GM23338 (cell line): Measurements from ENCODE around the gene COL15A1. TPM values are rescaled to one million over a fixed set of nuclear protein-coding genes. Genes with fewer than 3 reads are reported as not detected.
"Not testable (repeated sequence)": the region's sequence is repeated elsewhere in the genome, so short reads cannot be mapped to it uniquely, and the experiment has no call there.

Source experiments
- ATAC-seq: fragments of 200-7000 bp; cut with Tn5 transposase; 3 replicates; pipeline ENCODE4 v1.9.1; 2020
- DNase-seq: peaks from one replicate; pipeline ENCODE4 v3.0.0-alpha.2; 2015; ENCODE audit warnings: low spot score
- H2AFZ ChIP-seq: fragments of 200-600 bp; sonication (generic); 2 replicates; pipeline ENCODE4 v1.8.0; 2016; ENCODE audit warnings: antibody characterized with exemption, mild to moderate bottlenecking, moderate library complexity
- H3F3A ChIP-seq: fragments of 200-600 bp; sonication (generic); replicated peaks from 2 replicates; pipeline ENCODE4 v1.8.0; 2017; ENCODE audit warnings: antibody characterized with exemption, mixed run types, low read depth
- H3K27ac ChIP-seq: fragments of 200-600 bp; sonication (generic); 2 replicates; pipeline ENCODE4 v1.6.1; 2016; ENCODE audit warnings: low read depth
- H3K27me3 ChIP-seq: fragments of 200-600 bp; sonication (generic); 2 replicates; pipeline ENCODE4 v1.8.0; 2016; ENCODE audit warnings: mild to moderate bottlenecking, mixed run types, moderate library complexity; ENCODE audit not compliant: insufficient read depth
- H3K36me3 ChIP-seq: fragments of 200-600 bp; sonication (generic); 2 replicates; pipeline ENCODE4 v1.8.0; 2016; ENCODE audit warnings: mild to moderate bottlenecking; ENCODE audit not compliant: insufficient read depth
- H3K4me1 ChIP-seq: fragments of 200-600 bp; sonication (generic); 2 replicates; pipeline ENCODE4 v1.8.0; 2016; ENCODE audit warnings: mild to moderate bottlenecking, moderate library complexity; ENCODE audit not compliant: insufficient read depth
- H3K4me2 ChIP-seq: fragments of 200-600 bp; sonication (generic); 2 replicates; pipeline ENCODE4 v1.7.1; 2017; ENCODE audit warnings: mixed run types
- H3K4me3 ChIP-seq: fragments of 200-600 bp; sonication (generic); 2 replicates; pipeline ENCODE4 v1.6.1; 2016; ENCODE audit warnings: mixed run types
- H3K79me2 ChIP-seq: fragments of 200-600 bp; sonication (generic); replicated peaks from 2 replicates; pipeline ENCODE4 v1.8.0; 2017; ENCODE audit warnings: mild to moderate bottlenecking; ENCODE audit not compliant: insufficient read depth
- H3K9me2 ChIP-seq: fragments of 200-600 bp; sonication (generic); 2 replicates; pipeline ENCODE4 v1.8.0; 2017; ENCODE audit not compliant: insufficient read depth
- H4K20me1 ChIP-seq: fragments of 200-600 bp; sonication (generic); replicated peaks from 2 replicates; pipeline ENCODE4 v1.8.0; 2017; ENCODE audit warnings: mild to moderate bottlenecking; ENCODE audit not compliant: insufficient read depth
- H3K27ac Mint-ChIP-seq: 2 replicates; pipeline ENCODE4 v1.8.0; 2020; ENCODE audit warnings: inconsistent platforms, mild to moderate bottlenecking, moderate library complexity, mixed read lengths
- H3K27me3 Mint-ChIP-seq: 3 replicates; pipeline ENCODE4 v1.8.0; 2022; ENCODE audit warnings: low read depth, mild to moderate bottlenecking, moderate library complexity, mixed read lengths, inconsistent platforms; ENCODE audit not compliant: insufficient read depth, poor library complexity
- H3K36me3 Mint-ChIP-seq: 3 replicates; pipeline ENCODE4 v1.8.0; 2021; ENCODE audit warnings: low read depth, mild to moderate bottlenecking, inconsistent platforms, moderate library complexity, mixed read lengths
- H3K4me1 Mint-ChIP-seq: 3 replicates; pipeline ENCODE4 v1.8.0; 2020; ENCODE audit warnings: mild to moderate bottlenecking, inconsistent platforms, mixed read lengths
- H3K4me3 Mint-ChIP-seq: 3 replicates; pipeline ENCODE4 v1.8.0; 2021; ENCODE audit warnings: moderate library complexity, mild to moderate bottlenecking, inconsistent platforms, mixed read lengths
- H3K9me3 Mint-ChIP-seq: 3 replicates; pipeline ENCODE4 v1.8.0; 2020; ENCODE audit warnings: moderate library complexity, mild to moderate bottlenecking, inconsistent platforms, mixed read lengths
- EZH2 ChIP-seq: fragments of 200-600 bp; sonication (generic); IDR thresholded peaks from one replicate; pipeline ENCODE4 v1.8.0; 2017; ENCODE audit warnings: antibody characterized with exemption, mild to moderate bottlenecking, low read depth; ENCODE audit not compliant: unreplicated experiment
- EZH2phosphoT487 ChIP-seq: fragments of 200-600 bp; sonication (generic); IDR thresholded peaks from one replicate; pipeline ENCODE4 v1.8.1; 2018; ENCODE audit warnings: antibody characterized with exemption; ENCODE audit not compliant: unreplicated experiment
- JUNB ChIP-seq: IDR thresholded peaks from one replicate; pipeline ENCODE4 v1.6.1; 2016; ENCODE audit warnings: antibody characterized with exemption; ENCODE audit not compliant: unreplicated experiment
- NANOG ChIP-seq: IDR thresholded peaks from 2 replicates; pipeline ENCODE4 v1.6.1; 2016; ENCODE audit warnings: antibody characterized with exemption, borderline replicate concordance
- POLR2AphosphoS5 ChIP-seq: IDR thresholded peaks from 2 replicates; pipeline ENCODE4 v1.6.1; 2016; ENCODE audit warnings: antibody characterized with exemption, low read depth
- STAT1 ChIP-seq: IDR thresholded peaks from one replicate; pipeline ENCODE4 v1.6.1; 2016; ENCODE audit warnings: antibody characterized with exemption; ENCODE audit not compliant: unreplicated experiment
- ZNF114 ChIP-seq: fragments of 250-450 bp; sonication (Bioruptor Pico); IDR thresholded peaks from 2 replicates; pipeline ENCODE4 v1.5.0; 2020; ENCODE audit warnings: mild to moderate bottlenecking, moderate library complexity
- ZNF331 ChIP-seq: fragments of 250-450 bp; sonication (Bioruptor Pico); IDR thresholded peaks from 2 replicates; pipeline ENCODE4 v1.5.0; 2020; ENCODE audit warnings: low read depth, mild to moderate bottlenecking, moderate library complexity
- polyA plus RNA-seq: library from polyadenylated mRNA; unstranded; fragments of >200 nt; fragmentation: Nextera tagmentation; extraction: Ambion mirVana; gene quantifications from 2 replicates; pipeline ENCODE4 v1.2.1, GENCODE V29; 2016
- total RNA-seq: library from RNA; depleted of rRNA; stranded (reverse); fragments of >200 nt; shearing (Covaris generic); gene quantifications from 2 replicates; pipeline ENCODE4 v1.2.3, GENCODE V29; 2014
- TF ChIP-seq, protein P1 (sequence below): fragments of 250-450 bp; sonication (Bioruptor Pico); IDR thresholded peaks from 2 replicates; pipeline ENCODE4 v1.5.0; 2020; ENCODE audit warnings: mild to moderate bottlenecking, moderate library complexity
- TF ChIP-seq, protein P2 (sequence below), 2 experiments: fragments of 200-600 bp in 1 of 2; sonication (generic) in 1 of 2; conservative IDR thresholded peaks; 2 replicates each; pipeline versions ENCODE4 v1.5.1 to v1.6.1; 2016 to 2017; ENCODE audit warnings: antibody characterized with exemption in 2 of 2, low read depth in 2 of 2, mild to moderate bottlenecking in 2 of 2, moderate library complexity in 1 of 2
- TF ChIP-seq, protein P3 (sequence below): IDR thresholded peaks from one replicate; pipeline ENCODE4 v1.6.1; 2018; ENCODE audit warnings: antibody characterized with exemption; ENCODE audit not compliant: unreplicated experiment

Gene COL15A1
- total and polyA plus RNA-seq, 2 experiments from 2014 or later, result 0.17 to 0.18 TPM

DNA sequence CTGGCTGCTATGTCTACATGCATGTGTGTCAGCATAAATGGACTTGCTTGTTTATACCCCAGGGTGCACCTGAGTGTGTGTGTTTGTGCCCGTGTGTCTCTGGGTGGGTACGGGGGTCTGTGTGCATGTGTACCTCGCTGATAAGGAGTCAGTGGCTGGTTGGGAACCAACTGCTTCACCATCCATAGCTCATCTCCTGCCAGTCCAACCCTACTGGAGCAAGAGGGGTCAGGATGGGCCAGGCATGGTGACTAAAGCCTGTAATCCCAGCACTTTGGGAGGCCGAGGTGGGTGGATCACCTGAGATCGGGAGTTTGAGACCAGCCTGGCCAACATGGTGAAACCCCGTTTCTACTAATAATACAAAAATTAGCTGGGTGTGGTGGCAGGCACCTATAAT is 32.0 kb upstream of the COL15A1 start:
- not testable (repeated sequence) for DNase-seq, H3K4me3 Mint-ChIP-seq, H3K4me2 ChIP-seq, H3K36me3 Mint-ChIP-seq, H3F3A ChIP-seq, H3K4me3 ChIP-seq, ATAC-seq, H2AFZ ChIP-seq, H3K9me3 Mint-ChIP-seq, H3K27me3 ChIP-seq, H3K27me3 Mint-ChIP-seq, H3K4me1 Mint-ChIP-seq, H3K27ac ChIP-seq, H3K9me2 ChIP-seq, H3K27ac Mint-ChIP-seq, H4K20me1 ChIP-seq, H3K36me3 ChIP-seq, H3K79me2 ChIP-seq, H3K4me1 ChIP-seq

DNA sequence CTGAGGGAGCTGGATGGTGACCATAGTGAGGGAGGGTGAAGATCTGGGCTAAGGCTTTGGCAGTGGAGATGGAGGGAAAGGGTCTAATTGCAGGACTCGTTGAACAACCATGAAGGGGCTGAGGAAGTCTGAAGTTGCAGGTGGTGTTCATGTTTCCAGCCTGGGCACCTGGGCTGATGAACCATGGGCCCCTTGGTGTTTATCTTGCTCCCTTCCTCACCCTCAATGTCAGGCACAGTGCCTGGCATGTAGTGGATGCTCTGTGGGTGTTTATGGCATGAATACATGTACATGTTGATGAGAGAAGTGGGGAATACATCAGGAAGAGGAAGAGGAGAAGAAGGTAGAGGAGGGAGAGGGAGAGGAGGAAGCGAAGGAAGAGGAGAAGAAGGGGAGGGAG is 31.3 kb upstream of the COL15A1 start:
- 0 out of 2 replicates have a peak, but pooled peaks cover 2% of the 10 kb centered on the region for H3K4me1 ChIP-seq
- TF ChIP-seq POLR2AphosphoS5 (no peak), EZH2 (no peak), JUNB (no peak), NANOG (no peak), ZNF114 (CRISPR knock-in tag) (no peak), STAT1 (no peak), ZNF331 (no peak), EZH2phosphoT487 (no peak)
- TF ChIP-seq, protein P1, sequence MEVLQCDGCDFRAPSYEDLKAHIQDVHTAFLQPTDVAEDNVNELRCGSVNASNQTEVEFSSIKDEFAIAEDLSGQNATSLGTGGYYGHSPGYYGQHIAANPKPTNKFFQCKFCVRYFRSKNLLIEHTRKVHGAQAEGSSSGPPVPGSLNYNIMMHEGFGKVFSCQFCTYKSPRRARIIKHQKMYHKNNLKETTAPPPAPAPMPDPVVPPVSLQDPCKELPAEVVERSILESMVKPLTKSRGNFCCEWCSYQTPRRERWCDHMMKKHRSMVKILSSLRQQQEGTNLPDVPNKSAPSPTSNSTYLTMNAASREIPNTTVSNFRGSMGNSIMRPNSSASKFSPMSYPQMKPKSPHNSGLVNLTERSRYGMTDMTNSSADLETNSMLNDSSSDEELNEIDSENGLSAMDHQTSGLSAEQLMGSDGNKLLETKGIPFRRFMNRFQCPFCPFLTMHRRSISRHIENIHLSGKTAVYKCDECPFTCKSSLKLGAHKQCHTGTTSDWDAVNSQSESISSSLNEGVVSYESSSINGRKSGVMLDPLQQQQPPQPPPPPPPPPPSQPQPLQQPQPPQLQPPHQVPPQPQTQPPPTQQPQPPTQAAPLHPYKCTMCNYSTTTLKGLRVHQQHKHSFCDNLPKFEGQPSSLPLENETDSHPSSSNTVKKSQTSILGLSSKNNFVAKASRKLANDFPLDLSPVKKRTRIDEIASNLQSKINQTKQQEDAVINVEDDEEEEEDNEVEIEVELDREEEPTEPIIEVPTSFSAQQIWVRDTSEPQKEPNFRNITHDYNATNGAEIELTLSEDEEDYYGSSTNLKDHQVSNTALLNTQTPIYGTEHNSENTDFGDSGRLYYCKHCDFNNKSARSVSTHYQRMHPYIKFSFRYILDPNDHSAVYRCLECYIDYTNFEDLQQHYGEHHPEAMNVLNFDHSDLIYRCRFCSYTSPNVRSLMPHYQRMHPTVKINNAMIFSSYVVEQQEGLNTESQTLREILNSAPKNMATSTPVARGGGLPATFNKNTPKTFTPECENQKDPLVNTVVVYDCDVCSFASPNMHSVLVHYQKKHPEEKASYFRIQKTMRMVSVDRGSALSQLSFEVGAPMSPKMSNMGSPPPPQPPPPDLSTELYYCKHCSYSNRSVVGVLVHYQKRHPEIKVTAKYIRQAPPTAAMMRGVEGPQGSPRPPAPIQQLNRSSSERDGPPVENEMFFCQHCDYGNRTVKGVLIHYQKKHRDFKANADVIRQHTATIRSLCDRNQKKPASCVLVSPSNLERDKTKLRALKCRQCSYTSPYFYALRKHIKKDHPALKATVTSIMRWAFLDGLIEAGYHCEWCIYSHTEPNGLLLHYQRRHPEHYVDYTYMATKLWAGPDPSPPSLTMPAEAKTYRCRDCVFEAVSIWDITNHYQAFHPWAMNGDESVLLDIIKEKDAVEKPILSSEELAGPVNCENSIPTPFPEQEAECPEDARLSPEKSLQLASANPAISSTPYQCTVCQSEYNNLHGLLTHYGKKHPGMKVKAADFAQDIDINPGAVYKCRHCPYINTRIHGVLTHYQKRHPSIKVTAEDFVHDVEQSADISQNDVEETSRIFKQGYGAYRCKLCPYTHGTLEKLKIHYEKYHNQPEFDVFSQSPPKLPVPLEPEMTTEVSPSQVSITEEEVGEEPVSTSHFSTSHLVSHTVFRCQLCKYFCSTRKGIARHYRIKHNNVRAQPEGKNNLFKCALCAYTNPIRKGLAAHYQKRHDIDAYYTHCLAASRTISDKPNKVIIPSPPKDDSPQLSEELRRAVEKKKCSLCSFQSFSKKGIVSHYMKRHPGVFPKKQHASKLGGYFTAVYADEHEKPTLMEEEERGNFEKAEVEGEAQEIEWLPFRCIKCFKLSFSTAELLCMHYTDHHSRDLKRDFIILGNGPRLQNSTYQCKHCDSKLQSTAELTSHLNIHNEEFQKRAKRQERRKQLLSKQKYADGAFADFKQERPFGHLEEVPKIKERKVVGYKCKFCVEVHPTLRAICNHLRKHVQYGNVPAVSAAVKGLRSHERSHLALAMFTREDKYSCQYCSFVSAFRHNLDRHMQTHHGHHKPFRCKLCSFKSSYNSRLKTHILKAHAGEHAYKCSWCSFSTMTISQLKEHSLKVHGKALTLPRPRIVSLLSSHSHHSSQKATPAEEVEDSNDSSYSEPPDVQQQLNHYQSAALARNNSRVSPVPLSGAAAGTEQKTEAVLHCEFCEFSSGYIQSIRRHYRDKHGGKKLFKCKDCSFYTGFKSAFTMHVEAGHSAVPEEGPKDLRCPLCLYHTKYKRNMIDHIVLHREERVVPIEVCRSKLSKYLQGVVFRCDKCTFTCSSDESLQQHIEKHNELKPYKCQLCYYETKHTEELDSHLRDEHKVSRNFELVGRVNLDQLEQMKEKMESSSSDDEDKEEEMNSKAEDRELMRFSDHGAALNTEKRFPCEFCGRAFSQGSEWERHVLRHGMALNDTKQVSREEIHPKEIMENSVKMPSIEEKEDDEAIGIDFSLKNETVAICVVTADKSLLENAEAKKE (CRISPR knock-in tag), result no peak
- TF ChIP-seq, protein P2, sequence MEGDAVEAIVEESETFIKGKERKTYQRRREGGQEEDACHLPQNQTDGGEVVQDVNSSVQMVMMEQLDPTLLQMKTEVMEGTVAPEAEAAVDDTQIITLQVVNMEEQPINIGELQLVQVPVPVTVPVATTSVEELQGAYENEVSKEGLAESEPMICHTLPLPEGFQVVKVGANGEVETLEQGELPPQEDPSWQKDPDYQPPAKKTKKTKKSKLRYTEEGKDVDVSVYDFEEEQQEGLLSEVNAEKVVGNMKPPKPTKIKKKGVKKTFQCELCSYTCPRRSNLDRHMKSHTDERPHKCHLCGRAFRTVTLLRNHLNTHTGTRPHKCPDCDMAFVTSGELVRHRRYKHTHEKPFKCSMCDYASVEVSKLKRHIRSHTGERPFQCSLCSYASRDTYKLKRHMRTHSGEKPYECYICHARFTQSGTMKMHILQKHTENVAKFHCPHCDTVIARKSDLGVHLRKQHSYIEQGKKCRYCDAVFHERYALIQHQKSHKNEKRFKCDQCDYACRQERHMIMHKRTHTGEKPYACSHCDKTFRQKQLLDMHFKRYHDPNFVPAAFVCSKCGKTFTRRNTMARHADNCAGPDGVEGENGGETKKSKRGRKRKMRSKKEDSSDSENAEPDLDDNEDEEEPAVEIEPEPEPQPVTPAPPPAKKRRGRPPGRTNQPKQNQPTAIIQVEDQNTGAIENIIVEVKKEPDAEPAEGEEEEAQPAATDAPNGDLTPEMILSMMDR (conservative IDR thresholded peaks at IDR 0.05; ENCODE audit: low read depth in 2 of 2), result no peak
- TF ChIP-seq, protein P3, sequence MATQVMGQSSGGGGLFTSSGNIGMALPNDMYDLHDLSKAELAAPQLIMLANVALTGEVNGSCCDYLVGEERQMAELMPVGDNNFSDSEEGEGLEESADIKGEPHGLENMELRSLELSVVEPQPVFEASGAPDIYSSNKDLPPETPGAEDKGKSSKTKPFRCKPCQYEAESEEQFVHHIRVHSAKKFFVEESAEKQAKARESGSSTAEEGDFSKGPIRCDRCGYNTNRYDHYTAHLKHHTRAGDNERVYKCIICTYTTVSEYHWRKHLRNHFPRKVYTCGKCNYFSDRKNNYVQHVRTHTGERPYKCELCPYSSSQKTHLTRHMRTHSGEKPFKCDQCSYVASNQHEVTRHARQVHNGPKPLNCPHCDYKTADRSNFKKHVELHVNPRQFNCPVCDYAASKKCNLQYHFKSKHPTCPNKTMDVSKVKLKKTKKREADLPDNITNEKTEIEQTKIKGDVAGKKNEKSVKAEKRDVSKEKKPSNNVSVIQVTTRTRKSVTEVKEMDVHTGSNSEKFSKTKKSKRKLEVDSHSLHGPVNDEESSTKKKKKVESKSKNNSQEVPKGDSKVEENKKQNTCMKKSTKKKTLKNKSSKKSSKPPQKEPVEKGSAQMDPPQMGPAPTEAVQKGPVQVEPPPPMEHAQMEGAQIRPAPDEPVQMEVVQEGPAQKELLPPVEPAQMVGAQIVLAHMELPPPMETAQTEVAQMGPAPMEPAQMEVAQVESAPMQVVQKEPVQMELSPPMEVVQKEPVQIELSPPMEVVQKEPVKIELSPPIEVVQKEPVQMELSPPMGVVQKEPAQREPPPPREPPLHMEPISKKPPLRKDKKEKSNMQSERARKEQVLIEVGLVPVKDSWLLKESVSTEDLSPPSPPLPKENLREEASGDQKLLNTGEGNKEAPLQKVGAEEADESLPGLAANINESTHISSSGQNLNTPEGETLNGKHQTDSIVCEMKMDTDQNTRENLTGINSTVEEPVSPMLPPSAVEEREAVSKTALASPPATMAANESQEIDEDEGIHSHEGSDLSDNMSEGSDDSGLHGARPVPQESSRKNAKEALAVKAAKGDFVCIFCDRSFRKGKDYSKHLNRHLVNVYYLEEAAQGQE, result no peak

More for the DNA sequence above, 31.3 kb upstream of the COL15A1 start:
- DNase-seq, result no peak
- H3F3A ChIP-seq, result no peaks in the 10 kb centered on the region
- no peak overlapping the region for H2AFZ ChIP-seq
- H3K27ac Mint-ChIP-seq, result no peak overlapping the region
- no peak for ATAC-seq
- peaks cover 6% of the 10 kb centered on the region; the same call in 1 of the 2 replicates for H3K9me2 ChIP-seq
- no peaks in the 10 kb centered on the region for H4K20me1 ChIP-seq
- peaks cover 4% of the 10 kb centered on the region; the same call in 2 of the 3 replicates for H3K4me1 Mint-ChIP-seq
- H3K79me2 ChIP-seq, result no peaks in the 10 kb centered on the region
- H3K27me3 Mint-ChIP-seq, result no peaks in the 10 kb centered on the region
- H3K9me3 Mint-ChIP-seq, result no peaks in the 10 kb centered on the region
- no peak overlapping the region for H3K4me3 Mint-ChIP-seq
- H3K27me3 ChIP-seq, result no peaks in the 10 kb centered on the region
- H3K4me3 ChIP-seq, result no peak overlapping the region
- H3K27ac ChIP-seq, result no peak overlapping the region
- no peak overlapping the region for H3K4me2 ChIP-seq
- H3K36me3 Mint-ChIP-seq, result no peaks in the 10 kb centered on the region
- no peaks in the 10 kb centered on the region for H3K36me3 ChIP-seq
